IMR-90 (cell line): ENCODE measurements around the gene KCNE4.

Experiments
- BHLHE40 ChIP-seq: fragments of 150-350 bp; IDR thresholded peaks from 2 replicates; pipeline ENCODE4 v1.6.1; 2016; ENCODE audit warnings: mild to moderate bottlenecking, low read depth, low read length
- CEBPB ChIP-seq: IDR thresholded peaks from 2 replicates; pipeline ENCODE4 v1.6.1; 2012; ENCODE audit warnings: low read depth, low read length, improper control_type of control experiment
- MXI1 ChIP-seq: IDR thresholded peaks from 2 replicates; pipeline ENCODE4 v1.6.1; 2012; ENCODE audit warnings: low read depth, mild to moderate bottlenecking, low read length, moderate library complexity, borderline replicate concordance
- POLR2A ChIP-seq: IDR thresholded peaks from 2 replicates; pipeline ENCODE4 v1.6.1; 2012; ENCODE audit warnings: mild to moderate bottlenecking, low read depth, low read length
- RAD21 ChIP-seq: IDR thresholded peaks from 2 replicates; pipeline ENCODE4 v1.6.1; 2012; ENCODE audit warnings: low read length, improper control_type of control experiment
- RCOR1 ChIP-seq: IDR thresholded peaks from 2 replicates; pipeline ENCODE4 v1.6.1; 2012; ENCODE audit warnings: mild to moderate bottlenecking, low read length, improper control_type of control experiment; ENCODE audit not compliant: insufficient replicate concordance
- RFX5 ChIP-seq: IDR thresholded peaks from 2 replicates; pipeline ENCODE4 v1.8.0; 2012; ENCODE audit warnings: low read depth, mild to moderate bottlenecking, low read length, moderate library complexity
- SMC3 ChIP-seq: fragments of 150-350 bp; IDR thresholded peaks from 2 replicates; pipeline ENCODE4 v1.6.1; 2016; ENCODE audit warnings: low read depth, mild to moderate bottlenecking, antibody characterized with exemption, low read length, moderate library complexity
- TF ChIP-seq, protein P1 (sequence below): conservative IDR thresholded peaks from 2 replicates; pipeline ENCODE4 v1.5.1; 2012; ENCODE audit warnings: mild to moderate bottlenecking, low read depth, low read length, improper control_type of control experiment
- TF ChIP-seq, protein P2 (sequence below): fragments of 150-350 bp; IDR thresholded peaks from 2 replicates; pipeline ENCODE4 v1.6.1; 2017; ENCODE audit warnings: mild to moderate bottlenecking, antibody characterized with exemption, low read length, low read depth
- TF ChIP-seq, protein P3 (sequence below): fragments of 150-350 bp; IDR thresholded peaks from 2 replicates; pipeline ENCODE4 v1.6.1; 2016; ENCODE audit warnings: low read depth, mild to moderate bottlenecking, low read length, moderate library complexity, borderline replicate concordance

DNA sequence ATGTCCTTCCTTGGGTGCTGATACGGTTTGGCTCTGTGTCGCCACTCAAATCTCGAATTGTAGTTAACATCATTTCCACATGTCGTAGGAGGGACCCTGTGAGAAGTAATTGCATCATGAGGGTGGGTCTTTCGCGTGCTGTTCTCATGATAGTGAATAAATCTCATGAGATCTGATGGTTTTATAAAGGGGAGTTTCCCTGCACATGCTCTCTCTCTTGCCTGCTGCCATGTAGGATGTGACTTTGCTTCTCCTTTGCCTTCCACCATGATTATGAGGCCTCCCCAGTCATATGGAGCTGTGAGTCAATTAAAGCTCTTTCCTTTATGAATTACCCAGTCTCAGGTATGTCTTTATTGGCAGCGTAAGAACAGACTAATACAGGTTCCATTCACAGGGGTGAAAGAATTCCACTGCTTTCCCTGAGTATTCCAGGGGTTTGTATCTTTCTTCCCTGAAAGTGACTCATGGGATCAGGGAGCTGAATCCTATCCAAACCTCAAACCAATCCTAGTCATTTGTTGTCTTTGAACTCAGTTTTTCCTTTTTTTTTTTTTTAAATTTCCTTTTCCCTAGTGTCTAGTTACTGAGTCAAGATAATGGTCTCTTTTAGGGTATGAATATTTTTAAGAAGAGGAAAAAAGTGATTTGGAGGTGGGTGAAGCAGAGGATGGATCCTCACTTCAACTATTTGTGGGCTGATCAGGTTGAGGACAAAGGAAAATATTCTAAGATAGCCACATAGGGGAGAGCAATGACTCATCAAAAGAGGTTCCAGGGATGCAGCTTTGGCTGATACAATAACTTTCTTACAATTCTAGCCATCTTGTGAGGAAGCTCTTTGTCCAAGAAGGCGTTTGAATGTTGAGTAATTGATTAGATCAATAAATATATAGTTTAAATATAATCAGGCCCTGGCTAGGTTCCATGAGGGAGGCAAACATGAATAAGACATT is 19.5 kb upstream of the KCNE4 start:
- TF ChIP-seq, protein P1, sequence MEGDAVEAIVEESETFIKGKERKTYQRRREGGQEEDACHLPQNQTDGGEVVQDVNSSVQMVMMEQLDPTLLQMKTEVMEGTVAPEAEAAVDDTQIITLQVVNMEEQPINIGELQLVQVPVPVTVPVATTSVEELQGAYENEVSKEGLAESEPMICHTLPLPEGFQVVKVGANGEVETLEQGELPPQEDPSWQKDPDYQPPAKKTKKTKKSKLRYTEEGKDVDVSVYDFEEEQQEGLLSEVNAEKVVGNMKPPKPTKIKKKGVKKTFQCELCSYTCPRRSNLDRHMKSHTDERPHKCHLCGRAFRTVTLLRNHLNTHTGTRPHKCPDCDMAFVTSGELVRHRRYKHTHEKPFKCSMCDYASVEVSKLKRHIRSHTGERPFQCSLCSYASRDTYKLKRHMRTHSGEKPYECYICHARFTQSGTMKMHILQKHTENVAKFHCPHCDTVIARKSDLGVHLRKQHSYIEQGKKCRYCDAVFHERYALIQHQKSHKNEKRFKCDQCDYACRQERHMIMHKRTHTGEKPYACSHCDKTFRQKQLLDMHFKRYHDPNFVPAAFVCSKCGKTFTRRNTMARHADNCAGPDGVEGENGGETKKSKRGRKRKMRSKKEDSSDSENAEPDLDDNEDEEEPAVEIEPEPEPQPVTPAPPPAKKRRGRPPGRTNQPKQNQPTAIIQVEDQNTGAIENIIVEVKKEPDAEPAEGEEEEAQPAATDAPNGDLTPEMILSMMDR, result no peak
- TF ChIP-seq POLR2A, result no peak
- TF ChIP-seq, protein P2, sequence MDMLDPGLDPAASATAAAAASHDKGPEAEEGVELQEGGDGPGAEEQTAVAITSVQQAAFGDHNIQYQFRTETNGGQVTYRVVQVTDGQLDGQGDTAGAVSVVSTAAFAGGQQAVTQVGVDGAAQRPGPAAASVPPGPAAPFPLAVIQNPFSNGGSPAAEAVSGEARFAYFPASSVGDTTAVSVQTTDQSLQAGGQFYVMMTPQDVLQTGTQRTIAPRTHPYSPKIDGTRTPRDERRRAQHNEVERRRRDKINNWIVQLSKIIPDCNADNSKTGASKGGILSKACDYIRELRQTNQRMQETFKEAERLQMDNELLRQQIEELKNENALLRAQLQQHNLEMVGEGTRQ, result no peak
- TF ChIP-seq RFX5, result no peak
- no peak for TF ChIP-seq BHLHE40
- no peak for TF ChIP-seq CEBPB
- no peak for TF ChIP-seq RAD21
- TF ChIP-seq RCOR1, result no peak
- TF ChIP-seq, protein P3, sequence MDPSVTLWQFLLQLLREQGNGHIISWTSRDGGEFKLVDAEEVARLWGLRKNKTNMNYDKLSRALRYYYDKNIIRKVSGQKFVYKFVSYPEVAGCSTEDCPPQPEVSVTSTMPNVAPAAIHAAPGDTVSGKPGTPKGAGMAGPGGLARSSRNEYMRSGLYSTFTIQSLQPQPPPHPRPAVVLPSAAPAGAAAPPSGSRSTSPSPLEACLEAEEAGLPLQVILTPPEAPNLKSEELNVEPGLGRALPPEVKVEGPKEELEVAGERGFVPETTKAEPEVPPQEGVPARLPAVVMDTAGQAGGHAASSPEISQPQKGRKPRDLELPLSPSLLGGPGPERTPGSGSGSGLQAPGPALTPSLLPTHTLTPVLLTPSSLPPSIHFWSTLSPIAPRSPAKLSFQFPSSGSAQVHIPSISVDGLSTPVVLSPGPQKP, result no peak
- no peak for TF ChIP-seq MXI1
- no peak for TF ChIP-seq SMC3
